Measurements from ENCODE around the gene CASP1. TPM values are rescaled to one million over a fixed set of nuclear protein-coding genes. Genes with fewer than 3 reads are reported as not detected.

The CASP1 gene
- total RNA-seq (2022; extraction: Qiagen RNA extraction; ENCODE audit: low read depth) = 0.11 to 0.56 TPM (median 0.29 TPM) in 4 of 5 replicates, not detected in the other

GRCh38 chr11:105034813-105035620 lies at the start of gene CASP1:
Gene CASP1 (minus strand): TSS chr11:105035144. CDS start chr11:105035113, 31 bp downstream.

GRCh38 chr11:105044557-105045524 lies 9.9 kb upstream of the CASP1 start, which contains the start of gene CARD16:
Gene CARD16 (minus strand): TSS chr11:105045335. CDS start chr11:105045297, 38 bp downstream.

GRCh38 chr11:105023003-105023402 lies 11.9 kb downstream of the CASP1 start, which contains the start of gene CASP5:
Gene CASP5 (minus strand): TSS chr11:105023168. CDS start chr11:105023136, 32 bp downstream.

Other genes starting within 250 kb of the CASP1 start
- not detected in 5 replicates for gene CASP12, start 136.7 kb downstream of the CASP1 start, total RNA-seq (2022; extraction: Qiagen RNA extraction; ENCODE audit: low read depth)
- 4.4 to 6.6 TPM (median 5.0 TPM) in 5 replicates for gene CASP4, start 66.6 kb downstream of the CASP1 start, total RNA-seq (2022; extraction: Qiagen RNA extraction; ENCODE audit: low read depth)
- gene CASP5, start 12.0 kb downstream of the CASP1 start, total RNA-seq (2022; extraction: Qiagen RNA extraction; ENCODE audit: low read depth) = not detected in 5 replicates
- not detected in 5 replicates for gene CARD16, start 10.2 kb upstream of the CASP1 start, total RNA-seq (2022; extraction: Qiagen RNA extraction; ENCODE audit: low read depth)
- not detected in 5 replicates for gene CARD18, start 104.6 kb upstream of the CASP1 start, total RNA-seq (2022; extraction: Qiagen RNA extraction; ENCODE audit: low read depth)